ENCODE results near the gene LSM4.

The LSM4 gene

GRCh38 chr19:18328340-18329034 lies 5.6 kb upstream of the LSM4 start:
- peak overlapping the region; percentile 50 for H3K27ac ChIP-seq
- TF ChIP-seq CTCF (conservative IDR thresholded peaks at IDR 0.05) = peak; percentile 86

- TF ChIP-seq CTCF (conservative IDR thresholded peaks at IDR 0.05) = no peak
- no peak overlapping the region for H3K27ac ChIP-seq
Measured at GRCh38 chr19:18326772-18327171, 3.9 kb upstream of the LSM4 start.

GRCh38 chr19:18324373-18324731 lies 1.5 kb upstream of the LSM4 start:
- peak overlapping the region; percentile 94 for H3K27ac ChIP-seq

- TF ChIP-seq CTCF (conservative IDR thresholded peaks at IDR 0.05) = no peak; the same call in 1 of the 2 replicates
- H3K27ac ChIP-seq = peak overlapping the region; percentile 94
Measured at GRCh38 chr19:18322318-18322758, 538 bp downstream of the LSM4 start.

- no peak for TF ChIP-seq CTCF (conservative IDR thresholded peaks at IDR 0.05)
- peak overlapping the region; percentile 94 for H3K27ac ChIP-seq
Measured at GRCh38 chr19:18321734-18322102, 1.2 kb downstream of the LSM4 start.

- H3K27ac ChIP-seq = peak overlapping the region; percentile 94
- TF ChIP-seq CTCF (conservative IDR thresholded peaks at IDR 0.05) = no peak
Measured at GRCh38 chr19:18320865-18321733, 1.8 kb downstream of the LSM4 start.

GRCh38 chr19:18319591-18320135 lies 3.2 kb downstream of the LSM4 start:
- no peak for TF ChIP-seq CTCF (conservative IDR thresholded peaks at IDR 0.05)
- H3K27ac ChIP-seq = peak overlapping the region; percentile 94; the same call in 1 of the 2 replicates
